GM23338 (cell line): ENCODE results near the gene DUSP11.

Source experiments
- CREB1 ChIP-seq: fragments of 250-450 bp; sonication (Bioruptor Pico); IDR thresholded peaks from 2 replicates; pipeline ENCODE4 v1.5.0; 2020; ENCODE audit warnings: low read depth, mild to moderate bottlenecking, moderate library complexity
- CTCF ChIP-seq, 2 experiments: fragments of 200-600 bp in 1 of 2; sonication (generic) in 1 of 2; conservative IDR thresholded peaks; 2 replicates each; pipeline versions ENCODE4 v1.5.1 to v1.6.1; 2016 to 2017; ENCODE audit warnings: antibody characterized with exemption in 2 of 2, low read depth in 2 of 2, mild to moderate bottlenecking in 2 of 2, moderate library complexity in 1 of 2
- ETS1 ChIP-seq: IDR thresholded peaks from 2 replicates; pipeline ENCODE4 v1.6.1; 2016; ENCODE audit warnings: antibody characterized with exemption
- EZH2 ChIP-seq: fragments of 200-600 bp; sonication (generic); IDR thresholded peaks from one replicate; pipeline ENCODE4 v1.8.0; 2017; ENCODE audit warnings: antibody characterized with exemption, mild to moderate bottlenecking, low read depth; ENCODE audit not compliant: unreplicated experiment
- EZH2phosphoT487 ChIP-seq: fragments of 200-600 bp; sonication (generic); IDR thresholded peaks from one replicate; pipeline ENCODE4 v1.8.1; 2018; ENCODE audit warnings: antibody characterized with exemption; ENCODE audit not compliant: unreplicated experiment
- JUNB ChIP-seq: IDR thresholded peaks from one replicate; pipeline ENCODE4 v1.6.1; 2016; ENCODE audit warnings: antibody characterized with exemption; ENCODE audit not compliant: unreplicated experiment
- NANOG ChIP-seq: IDR thresholded peaks from 2 replicates; pipeline ENCODE4 v1.6.1; 2016; ENCODE audit warnings: antibody characterized with exemption, borderline replicate concordance
- POLR2AphosphoS5 ChIP-seq: IDR thresholded peaks from 2 replicates; pipeline ENCODE4 v1.6.1; 2016; ENCODE audit warnings: antibody characterized with exemption, low read depth
- REST ChIP-seq: IDR thresholded peaks from one replicate; pipeline ENCODE4 v1.6.1; 2018; ENCODE audit warnings: antibody characterized with exemption; ENCODE audit not compliant: unreplicated experiment
- STAT1 ChIP-seq: IDR thresholded peaks from one replicate; pipeline ENCODE4 v1.6.1; 2016; ENCODE audit warnings: antibody characterized with exemption; ENCODE audit not compliant: unreplicated experiment
- ZNF114 ChIP-seq: fragments of 250-450 bp; sonication (Bioruptor Pico); IDR thresholded peaks from 2 replicates; pipeline ENCODE4 v1.5.0; 2020; ENCODE audit warnings: mild to moderate bottlenecking, moderate library complexity
- ZNF331 ChIP-seq: fragments of 250-450 bp; sonication (Bioruptor Pico); IDR thresholded peaks from 2 replicates; pipeline ENCODE4 v1.5.0; 2020; ENCODE audit warnings: low read depth, mild to moderate bottlenecking, moderate library complexity

- TF ChIP-seq CTCF (conservative IDR thresholded peaks at IDR 0.05; ENCODE audit: low read depth in 2 of 2) (no peak), EZH2 (no peak), POLR2AphosphoS5 (no peak), REST (no peak), EZH2phosphoT487 (no peak), STAT1 (no peak), NANOG (no peak), ZNF114 (CRISPR knock-in tag) (no peak), ETS1 (no peak), JUNB (no peak), CREB1 (CRISPR knock-in tag) (no peak), ZNF331 (CRISPR knock-in tag) (no peak)
These were observed 61.5 kb downstream of the DUSP11 start for GRCh38 chr2:73718421-73718820.
